GM18873 (cell line): Measurements from ENCODE around the gene RAB3IL1.

Experiments used
- ATAC-seq: cut with Tn5 transposase; IDR thresholded peaks from one replicate; pipeline ENCODE4 v1.9.1; 2021; ENCODE audit warnings: mild to moderate bottlenecking, moderate library complexity, moderate number of reproducible peaks; ENCODE audit not compliant: unreplicated experiment, low FRiP score

RAB3IL1 gene

DNA sequence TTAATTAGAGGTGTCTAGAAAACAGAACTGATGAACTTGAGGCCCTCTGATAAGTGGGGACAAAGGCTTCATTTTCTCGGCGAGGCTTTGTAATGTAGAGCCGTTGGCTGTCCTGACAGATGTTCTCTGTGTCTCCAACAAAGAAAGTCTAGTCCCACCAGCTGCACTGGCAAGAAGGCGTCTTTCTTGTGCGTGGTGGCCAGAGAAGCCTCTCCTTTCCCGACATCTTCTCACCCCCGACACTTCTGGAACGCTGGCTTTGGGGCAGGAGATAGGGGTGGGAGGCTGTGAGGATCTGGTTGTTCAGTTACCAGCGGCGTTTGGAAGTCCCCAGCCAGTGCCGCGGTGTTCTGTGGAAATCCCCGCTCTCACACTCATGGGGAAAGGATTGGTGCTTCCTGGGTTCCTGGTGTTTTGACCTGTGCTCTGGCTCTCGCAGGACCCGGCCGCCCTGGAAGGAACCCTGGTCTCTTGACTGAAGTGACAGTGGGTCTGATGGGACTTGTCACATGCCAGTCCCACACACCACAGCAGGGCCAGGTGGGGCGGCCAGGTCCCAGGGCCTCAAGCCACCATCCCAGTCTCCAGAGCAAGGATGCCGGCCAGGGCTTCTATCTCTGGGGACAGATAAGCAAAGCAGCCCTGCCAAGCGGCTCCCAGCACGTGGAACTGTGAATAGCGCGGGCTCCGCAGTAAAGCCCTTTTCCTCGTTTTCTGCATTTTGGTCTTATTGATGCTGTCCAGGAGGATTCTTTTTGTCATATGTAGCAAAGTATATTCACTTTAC lies 66.1 kb downstream of the RAB3IL1 start:
- no peak for ATAC-seq

DNA sequence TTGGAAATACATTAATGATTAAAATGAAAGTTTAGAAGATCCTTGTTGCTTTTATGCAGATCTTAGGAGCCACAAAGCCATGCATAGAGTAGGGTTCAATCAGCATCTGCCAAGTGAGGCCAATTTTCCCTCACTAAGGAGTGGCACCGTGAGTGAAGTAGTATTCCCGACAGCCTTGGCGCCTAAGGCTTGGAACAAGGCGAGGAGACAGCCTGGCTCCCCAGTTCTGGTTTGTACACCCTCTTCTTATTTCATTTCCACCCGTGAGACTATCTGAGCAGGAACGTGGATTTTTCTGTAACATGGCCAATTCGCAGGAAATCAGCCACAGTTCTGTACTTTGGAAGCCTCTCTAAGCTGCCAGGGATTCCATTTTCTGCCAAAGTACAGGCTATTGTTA lies 66.7 kb downstream of the RAB3IL1 start:
- ATAC-seq, result no peak

DNA sequence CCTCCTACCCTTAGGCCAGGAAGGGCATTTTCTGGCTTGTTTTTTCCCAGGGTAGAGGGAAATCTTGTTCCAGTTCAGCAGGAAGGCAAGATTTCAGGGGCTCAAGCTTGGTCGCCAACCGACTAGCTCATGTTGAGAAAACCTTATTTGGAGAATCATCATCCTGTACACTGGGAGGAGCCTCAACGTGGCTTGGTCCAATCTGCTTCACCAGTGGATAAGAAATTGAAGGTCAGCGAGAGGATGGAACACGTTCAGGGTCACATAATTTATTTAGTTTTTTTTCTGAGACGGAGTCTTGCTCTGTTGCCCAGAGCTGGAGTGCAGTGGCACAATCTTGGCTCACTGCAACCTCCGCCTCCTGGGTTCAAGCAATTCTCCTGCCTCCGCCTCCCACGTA lies 68.7 kb downstream of the RAB3IL1 start:
- ATAC-seq, result no peak

GRCh38 chr11:61847914-61848581 lies 69.3 kb downstream of the RAB3IL1 start:
- no peak for ATAC-seq
